ENCODE measurements around the gene PIN1. TPM values are rescaled to one million over a fixed set of nuclear protein-coding genes. Genes with fewer than 3 reads are reported as not detected.
"Not testable (repeated sequence)": the region's sequence is repeated elsewhere in the genome, so short reads cannot be mapped to it uniquely, and the experiment has no call there.

Gene PIN1
- polyA plus RNA-seq, 3 donors: 67.4 to 79.8 (median 68.3) TPM

DNA sequence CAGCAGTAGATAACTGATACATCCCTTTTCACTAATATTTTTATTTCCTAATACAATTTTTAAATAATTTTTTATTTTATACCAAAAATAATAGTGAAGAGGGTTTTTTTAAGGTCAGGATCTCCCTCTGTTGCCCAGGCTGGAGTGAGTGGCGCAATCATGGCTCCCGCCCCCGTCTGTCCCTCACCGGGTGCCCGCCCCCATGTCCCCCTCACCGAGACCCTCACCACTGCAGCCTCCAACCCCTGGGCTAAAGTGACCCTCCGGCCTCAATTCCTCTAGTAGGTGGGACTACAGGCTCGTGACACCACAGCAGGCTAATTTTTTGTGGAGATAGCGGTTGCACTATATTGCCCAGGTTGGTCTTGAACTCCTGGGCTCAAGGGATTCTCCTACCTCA is 48.8 kb upstream of the PIN1 start:
- peaks cover 14 to 15% of the 10 kb centered on the region in 2 donors for H3K4me1 ChIP-seq (ENCODE audit: control insufficient read depth in 1 of 2, insufficient read depth in 2 of 2, low read length in 2 of 2)
- Mint-ChIP-seq H3K4me1 (peaks cover 24% of the 10 kb centered on the region), H3K27me3 (ENCODE audit: low read depth in 3 of 3) (peaks cover 0 to 2% (median 0%) of the 10 kb centered on the region in 3 donors), H3K27ac (peak overlapping the region; percentile 93 to 98 (median 96)), H3K36me3 (no peaks in the 10 kb centered on the region), H3K9me3 (no peaks in the 10 kb centered on the region), H3K4me3 (peak overlapping the region; percentile 89 to 94)
- H3K9me3 ChIP-seq (replicated peaks in 1 of 2; ENCODE audit: control insufficient read depth in 1 of 2, insufficient read depth in 1 of 2, low read length in 2 of 2): no peaks in the 10 kb centered on the region
- no peaks in the 10 kb centered on the region for H4K20me1 ChIP-seq (ENCODE audit: insufficient read depth, low read length)
- peak overlapping the region; percentile 39 to 79 (median 63) for H3K4me3 ChIP-seq (replicated peaks in 1 of 3; ENCODE audit: low read depth in 2 of 3, low read length in 3 of 3)
- peak overlapping the region; percentile 83 to 89 for H3K27ac ChIP-seq (ENCODE audit: low read depth in 1 of 2, low read length in 2 of 2)
- 33% methylated on average over 8 of the region's 9 CpGs for WGBS (ENCODE audit: insufficient coverage)
- DNase-seq: no peak
- H3K4me2 ChIP-seq (replicated peaks; ENCODE audit: extremely low read depth, low read length, poor library complexity, severe bottlenecking): peak overlapping the region; percentile 85
- H3K9ac ChIP-seq (ENCODE audit: insufficient read depth, low read length, poor library complexity, severe bottlenecking): no peak overlapping the region
- no peaks in the 10 kb centered on the region for H3K27me3 ChIP-seq (ENCODE audit: control insufficient read depth in 2 of 2, insufficient read depth in 2 of 2, low read length in 2 of 2)
- H3K36me3 ChIP-seq (replicated peaks in 1 of 2; ENCODE audit: control insufficient read depth in 1 of 2, insufficient read depth in 2 of 2, low read length in 2 of 2): no peaks in the 10 kb centered on the region
- TF ChIP-seq, protein P1, sequence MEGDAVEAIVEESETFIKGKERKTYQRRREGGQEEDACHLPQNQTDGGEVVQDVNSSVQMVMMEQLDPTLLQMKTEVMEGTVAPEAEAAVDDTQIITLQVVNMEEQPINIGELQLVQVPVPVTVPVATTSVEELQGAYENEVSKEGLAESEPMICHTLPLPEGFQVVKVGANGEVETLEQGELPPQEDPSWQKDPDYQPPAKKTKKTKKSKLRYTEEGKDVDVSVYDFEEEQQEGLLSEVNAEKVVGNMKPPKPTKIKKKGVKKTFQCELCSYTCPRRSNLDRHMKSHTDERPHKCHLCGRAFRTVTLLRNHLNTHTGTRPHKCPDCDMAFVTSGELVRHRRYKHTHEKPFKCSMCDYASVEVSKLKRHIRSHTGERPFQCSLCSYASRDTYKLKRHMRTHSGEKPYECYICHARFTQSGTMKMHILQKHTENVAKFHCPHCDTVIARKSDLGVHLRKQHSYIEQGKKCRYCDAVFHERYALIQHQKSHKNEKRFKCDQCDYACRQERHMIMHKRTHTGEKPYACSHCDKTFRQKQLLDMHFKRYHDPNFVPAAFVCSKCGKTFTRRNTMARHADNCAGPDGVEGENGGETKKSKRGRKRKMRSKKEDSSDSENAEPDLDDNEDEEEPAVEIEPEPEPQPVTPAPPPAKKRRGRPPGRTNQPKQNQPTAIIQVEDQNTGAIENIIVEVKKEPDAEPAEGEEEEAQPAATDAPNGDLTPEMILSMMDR (IDR thresholded peaks at IDR 0.05): no peak
- H3K79me2 ChIP-seq (ENCODE audit: insufficient read depth, low read length): peaks cover 6% of the 10 kb centered on the region
- peak overlapping the region; percentile 75 for H2AFZ ChIP-seq (ENCODE audit: insufficient read depth, low read depth, low read length, poor library complexity, severe bottlenecking)
- intact Hi-C loops (cut with micrococcal nuclease): no loop called here

DNA sequence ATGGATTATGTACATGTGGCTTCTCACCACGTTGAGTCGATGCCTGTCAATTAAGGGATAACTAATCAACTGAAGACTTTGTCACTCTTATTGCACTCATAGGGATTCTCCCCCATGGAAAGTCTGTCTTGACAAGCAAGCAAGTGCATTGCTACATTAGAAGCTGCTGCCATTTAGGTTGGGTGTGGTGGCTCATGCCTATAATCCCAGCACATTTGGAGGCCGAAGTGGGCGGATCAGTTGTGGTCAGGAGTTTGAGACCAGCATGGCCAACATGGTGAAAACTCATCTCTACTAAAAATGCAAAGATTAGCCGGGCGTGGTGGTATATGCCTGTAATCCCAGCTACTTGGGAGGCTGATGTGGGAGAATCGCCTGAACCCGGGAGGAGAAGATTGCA is 48.3 kb upstream of the PIN1 start:
- DNase-seq: no peak
- H3K27me3 ChIP-seq (ENCODE audit: control insufficient read depth in 2 of 2, insufficient read depth in 2 of 2, low read length in 2 of 2): no peaks in the 10 kb centered on the region
- H3K9ac ChIP-seq (ENCODE audit: insufficient read depth, low read length, poor library complexity, severe bottlenecking): no peak overlapping the region
- 100% methylated on average over 2 of the region's 8 CpGs for WGBS (ENCODE audit: insufficient coverage)
- no peaks in the 10 kb centered on the region for H4K20me1 ChIP-seq (ENCODE audit: insufficient read depth, low read length)
- H3K36me3 Mint-ChIP-seq: no peaks in the 10 kb centered on the region
- H3K79me2 ChIP-seq (ENCODE audit: insufficient read depth, low read length): peaks cover 6% of the 10 kb centered on the region
- H3K27me3 Mint-ChIP-seq (ENCODE audit: low read depth in 3 of 3): peaks cover 0 to 2% (median 0%) of the 10 kb centered on the region in 3 donors
- H3K27ac ChIP-seq (ENCODE audit: low read depth in 1 of 2, low read length in 2 of 2): no peak overlapping the region
- peaks cover 15% of the 10 kb centered on the region in 2 donors for H3K4me1 ChIP-seq (ENCODE audit: control insufficient read depth in 1 of 2, insufficient read depth in 2 of 2, low read length in 2 of 2)
- no peaks in the 10 kb centered on the region for H3K36me3 ChIP-seq (replicated peaks in 1 of 2; ENCODE audit: control insufficient read depth in 1 of 2, insufficient read depth in 2 of 2, low read length in 2 of 2)
- H3K4me2 ChIP-seq (replicated peaks; ENCODE audit: extremely low read depth, low read length, poor library complexity, severe bottlenecking): peak overlapping the region; percentile 85
- H2AFZ ChIP-seq (ENCODE audit: insufficient read depth, low read depth, low read length, poor library complexity, severe bottlenecking): peak overlapping the region; percentile 75
- H3K27ac Mint-ChIP-seq: peak overlapping the region in 6 of 7 donors; percentile 60 to 88 (median 78)
- peak overlapping the region in 1 of 3 experiments; percentile 79 for H3K4me3 ChIP-seq (replicated peaks in 1 of 3; ENCODE audit: low read depth in 2 of 3, low read length in 3 of 3)
- H3K9me3 Mint-ChIP-seq: no peaks in the 10 kb centered on the region
- intact Hi-C loops (cut with micrococcal nuclease): no loop called here
- H3K9me3 ChIP-seq (replicated peaks in 1 of 2; ENCODE audit: control insufficient read depth in 1 of 2, insufficient read depth in 1 of 2, low read length in 2 of 2): no peaks in the 10 kb centered on the region
- peaks cover 26% of the 10 kb centered on the region for H3K4me1 Mint-ChIP-seq
- peak overlapping the region; percentile 64 to 75 for H3K4me3 Mint-ChIP-seq
- TF ChIP-seq, protein P1 (IDR thresholded peaks at IDR 0.05): no peak

- 89% methylated on average over 5 of the region's 13 CpGs for WGBS (ENCODE audit: insufficient coverage)
- H3K36me3 Mint-ChIP-seq; H3K27me3 Mint-ChIP-seq (ENCODE audit: low read depth in 3 of 3); H3K36me3 ChIP-seq (replicated peaks in 1 of 2; ENCODE audit: control insufficient read depth in 1 of 2, insufficient read depth in 2 of 2, low read length in 2 of 2); H3K4me2 ChIP-seq (replicated peaks; ENCODE audit: extremely low read depth, low read length, poor library complexity, severe bottlenecking); intact Hi-C loops (cut with micrococcal nuclease); H3K79me2 ChIP-seq (ENCODE audit: insufficient read depth, low read length); DNase-seq; H3K9ac ChIP-seq (ENCODE audit: insufficient read depth, low read length, poor library complexity, severe bottlenecking); H3K27ac Mint-ChIP-seq; H3K9me3 ChIP-seq (replicated peaks in 1 of 2; ENCODE audit: control insufficient read depth in 1 of 2, insufficient read depth in 1 of 2, low read length in 2 of 2); H4K20me1 ChIP-seq (ENCODE audit: insufficient read depth, low read length); H3K4me3 Mint-ChIP-seq; H3K27ac ChIP-seq (ENCODE audit: low read depth in 1 of 2, low read length in 2 of 2); H2AFZ ChIP-seq (ENCODE audit: insufficient read depth, low read depth, low read length, poor library complexity, severe bottlenecking); H3K27me3 ChIP-seq (ENCODE audit: control insufficient read depth in 2 of 2, insufficient read depth in 2 of 2, low read length in 2 of 2); H3K9me3 Mint-ChIP-seq; H3K4me3 ChIP-seq (replicated peaks in 1 of 3; ENCODE audit: low read depth in 2 of 3, low read length in 3 of 3): not testable (repeated sequence)
- peaks cover 26% of the 10 kb centered on the region for H3K4me1 Mint-ChIP-seq
- peaks cover 20 to 25% of the 10 kb centered on the region in 2 donors for H3K4me1 ChIP-seq (ENCODE audit: control insufficient read depth in 1 of 2, insufficient read depth in 2 of 2, low read length in 2 of 2)
Observed at GRCh38 chr19:9788604-9789003, 46.5 kb upstream of the PIN1 start.

Measured in CD14-positive monocyte (primary cell).